ENCODE results near the gene EFHC1. TPM values are rescaled to one million over a fixed set of nuclear protein-coding genes. Genes with fewer than 3 reads are reported as not detected.
"Not testable (repeated sequence)": the region's sequence is repeated elsewhere in the genome, so short reads cannot be mapped to it uniquely, and the experiment has no call there.

Gene EFHC1
- total RNA-seq, 1 donor from 2014 or later = 6.4 TPM

GRCh38 chr6:52423448-52423847 lies 3.3 kb downstream of the EFHC1 start:
- no peak for ATAC-seq (ENCODE audit: poor library complexity)
- intact Hi-C loops (cut with DNase I) = loop anchor here (5.0 kb wide), 1 partner anchor 69 kb away; no protein-coding TSS in a partner anchor
- no peak for DNase-seq

DNA sequence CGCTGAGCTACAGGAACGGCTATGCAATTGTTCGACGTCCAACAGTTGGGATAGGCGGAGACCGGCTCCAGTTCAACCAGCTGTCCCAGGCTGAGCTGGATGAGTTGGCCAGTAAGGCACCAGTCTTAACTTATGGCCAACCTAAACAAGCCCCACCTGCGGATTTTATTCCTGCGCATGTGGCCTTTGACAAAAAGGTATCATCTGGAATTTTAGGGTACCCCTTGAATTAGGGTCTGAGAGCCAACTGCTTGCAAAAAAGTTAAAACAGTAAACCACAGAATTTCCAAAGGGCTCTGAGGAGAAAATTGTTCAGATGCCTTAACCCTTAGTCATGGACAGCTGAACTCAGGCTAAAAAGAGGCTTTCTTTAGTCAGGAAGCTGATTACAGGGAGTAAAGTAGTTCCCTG lies 3.8 kb downstream of the EFHC1 start:
- intact Hi-C loops (cut with DNase I) = loop anchor here (5.0 kb wide), 1 partner anchor 68 kb away; no protein-coding TSS in a partner anchor
- no peak for DNase-seq
- no peak for ATAC-seq (ENCODE audit: poor library complexity)

DNA sequence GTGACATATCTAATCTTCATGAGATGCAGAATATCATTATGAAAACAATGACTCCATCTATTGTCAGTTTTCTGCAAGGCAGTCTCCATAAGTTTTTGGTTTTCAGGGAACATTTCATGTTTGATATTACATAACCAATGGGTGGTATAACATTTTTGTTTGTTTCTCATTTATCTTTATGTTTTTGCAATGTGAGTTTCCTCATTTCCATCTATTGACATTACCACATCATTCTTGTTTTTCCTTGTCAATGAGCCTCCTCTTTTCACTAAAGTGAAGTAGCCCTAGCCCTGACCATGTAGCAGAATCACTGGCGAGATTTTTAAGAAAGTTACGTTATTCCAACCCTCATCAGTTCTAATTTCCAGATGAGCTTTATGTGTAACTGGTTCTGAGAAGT lies 4.4 kb downstream of the EFHC1 start:
- intact Hi-C loops (cut with DNase I) = loop anchor here (5.0 kb wide), 1 partner anchor 68 kb away; no protein-coding TSS in a partner anchor
- no peak for ATAC-seq (ENCODE audit: poor library complexity)
- DNase-seq = no peak

- DNase-seq (no peak), ATAC-seq (ENCODE audit: poor library complexity) (no peak)
- intact Hi-C loops (cut with DNase I) = no loop called here
These were observed 6.5 kb downstream of the EFHC1 start for GRCh38 chr6:52426667-52427066.

GRCh38 chr6:52433294-52433693 lies 13.2 kb downstream of the EFHC1 start:
- ATAC-seq (ENCODE audit: poor library complexity); intact Hi-C loops (cut with DNase I); DNase-seq: not testable (repeated sequence)

DNA sequence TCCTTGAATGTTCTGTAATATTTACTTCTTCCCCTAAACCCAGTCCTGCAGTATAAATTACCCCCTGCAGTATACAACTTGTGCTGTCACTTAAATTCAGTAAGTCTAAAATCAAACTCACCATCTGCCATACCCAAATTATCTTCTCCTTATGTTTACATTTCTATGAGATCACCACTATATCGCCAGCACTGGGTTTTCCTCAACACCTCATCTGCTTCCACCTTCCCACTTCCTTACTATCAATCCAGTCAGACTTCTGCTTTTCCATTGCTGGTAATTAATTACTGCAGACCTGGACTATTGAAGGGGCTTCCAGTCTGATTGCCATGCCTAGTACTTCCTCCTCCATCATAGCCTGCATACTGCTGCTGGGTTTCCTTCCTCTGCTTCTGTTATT lies 15.2 kb downstream of the EFHC1 start:
- no peak for DNase-seq
- no peak for ATAC-seq (ENCODE audit: poor library complexity)
- intact Hi-C loops (cut with DNase I) = no loop called here

- intact Hi-C loops (cut with DNase I) = no loop called here
- no peak for DNase-seq
- no peak for ATAC-seq (ENCODE audit: poor library complexity)
These were observed 18.8 kb downstream of the EFHC1 start for GRCh38 chr6:52438926-52439325.

GRCh38 chr6:52454556-52454955 lies 34.4 kb downstream of the EFHC1 start:
- ATAC-seq (ENCODE audit: poor library complexity) = no peak
- no peak for DNase-seq
- intact Hi-C loops (cut with DNase I) = no loop called here

- intact Hi-C loops (cut with DNase I) = no loop called here
- DNase-seq (no peak), ATAC-seq (ENCODE audit: poor library complexity) (no peak)
These were observed 37.0 kb downstream of the EFHC1 start for GRCh38 chr6:52457096-52457495.

GRCh38 chr6:52461194-52461593 lies 41.1 kb downstream of the EFHC1 start:
- DNase-seq; intact Hi-C loops (cut with DNase I); ATAC-seq (ENCODE audit: poor library complexity): not testable (repeated sequence)

DNA sequence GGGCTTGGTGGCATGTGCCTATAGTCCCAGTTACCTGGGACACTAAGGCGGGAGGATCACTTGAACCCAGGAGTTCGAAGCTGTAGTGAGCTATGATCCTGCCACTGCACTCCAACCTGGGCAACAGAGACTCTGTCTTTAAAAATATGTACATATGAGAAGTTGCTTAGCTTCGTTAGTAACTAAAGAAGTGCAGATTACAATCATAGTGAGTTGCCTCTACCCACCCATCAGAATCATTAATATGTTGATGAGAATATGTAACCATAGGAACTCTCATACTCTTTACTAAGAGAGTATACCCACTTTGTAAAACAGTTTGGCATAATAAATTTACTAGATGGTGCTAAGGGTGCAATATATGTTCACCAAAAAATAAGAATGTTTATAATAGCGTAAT lies 54.0 kb downstream of the EFHC1 start:
- DNase-seq = no peak
- intact Hi-C loops (cut with DNase I) = no loop called here
- ATAC-seq (ENCODE audit: poor library complexity) = no peak

- ATAC-seq (ENCODE audit: poor library complexity) (no peak), DNase-seq (no peak)
- intact Hi-C loops (cut with DNase I) = no loop called here
These were observed 55.2 kb downstream of the EFHC1 start for GRCh38 chr6:52475307-52475706.

DNA sequence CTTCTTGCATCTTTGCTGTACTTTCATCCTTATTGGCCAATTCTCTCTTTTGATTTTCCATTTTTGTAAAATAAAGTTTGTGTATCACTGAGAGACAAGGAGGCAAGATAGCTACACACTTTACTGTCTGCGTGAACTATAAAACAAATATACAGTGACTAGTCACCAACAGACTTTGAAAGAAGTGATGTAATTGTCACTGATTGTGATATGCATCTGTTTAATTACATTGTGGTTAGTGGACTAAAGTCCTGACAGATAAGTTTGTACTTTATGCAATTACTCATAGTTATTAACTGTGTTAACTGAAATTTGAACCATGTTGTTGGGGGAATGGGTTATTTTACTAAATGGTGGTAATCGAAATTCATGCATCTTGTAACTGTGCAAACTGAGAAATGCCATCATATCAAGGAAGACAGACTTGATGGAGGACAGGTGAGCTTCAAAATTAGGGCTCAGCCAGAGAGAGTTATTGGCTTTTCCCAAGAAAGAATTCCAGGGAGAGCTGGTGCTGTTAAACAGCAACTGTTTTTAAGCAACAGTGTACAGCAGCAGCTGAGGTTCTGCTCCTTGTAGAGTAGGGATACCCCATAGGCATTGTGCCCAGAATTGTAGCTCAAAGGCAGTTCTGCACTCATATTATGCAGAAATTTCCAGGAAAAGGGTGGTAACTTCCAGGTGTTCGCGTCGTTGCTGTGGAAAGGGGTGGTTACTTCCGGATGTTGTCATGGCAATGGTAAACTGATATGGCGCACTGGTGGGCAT lies 62.9 kb downstream of the EFHC1 start:
- DNase-seq (no peak), ATAC-seq (ENCODE audit: poor library complexity) (no peak)
- intact Hi-C loops (cut with DNase I) = no loop called here

DNA sequence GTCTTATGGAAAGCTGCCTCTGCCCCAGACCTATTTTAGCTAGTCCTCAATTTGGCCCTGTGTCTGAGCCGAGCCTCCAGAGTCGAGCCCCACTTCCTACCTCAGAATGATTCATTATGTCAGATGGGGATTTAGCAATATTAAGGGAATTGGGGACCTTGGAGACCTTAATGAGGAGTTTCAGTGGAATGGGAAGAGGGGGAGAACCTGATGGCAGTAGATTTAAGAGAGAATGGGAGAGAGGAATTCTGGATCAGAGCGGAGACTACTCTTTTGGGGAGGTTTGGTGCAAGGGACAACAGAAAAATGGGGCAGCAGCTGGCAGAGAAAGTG lies 63.5 kb downstream of the EFHC1 start:
- DNase-seq = no peak
- intact Hi-C loops (cut with DNase I) = no loop called here
- ATAC-seq (ENCODE audit: poor library complexity) = no peak

DNA sequence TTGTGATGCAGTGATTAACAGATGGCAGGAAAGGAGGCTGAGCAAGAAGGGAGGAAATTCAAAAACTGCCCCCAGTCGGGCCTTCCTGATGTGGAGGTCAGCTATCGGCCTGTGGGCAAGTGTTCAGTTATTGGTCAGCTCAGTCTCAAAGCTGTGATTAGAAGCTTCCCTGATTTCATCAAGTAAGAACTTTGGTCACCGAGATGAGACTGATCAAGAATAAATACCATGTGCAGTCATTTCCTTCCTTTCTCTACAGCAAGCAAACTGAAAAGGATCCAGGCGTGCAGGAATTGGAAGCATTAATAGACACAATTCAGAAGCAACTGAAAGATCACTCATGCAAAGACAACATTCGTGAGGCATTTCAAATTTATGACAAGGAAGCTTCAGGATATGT lies 69.7 kb downstream of the EFHC1 start:
- intact Hi-C loops (cut with DNase I) = loop anchor here (5.0 kb wide), 1 partner anchor 68 kb away; the partner anchor contains the start of gene EFHC1
- no peak for ATAC-seq (ENCODE audit: poor library complexity)
- DNase-seq = no peak

DNA sequence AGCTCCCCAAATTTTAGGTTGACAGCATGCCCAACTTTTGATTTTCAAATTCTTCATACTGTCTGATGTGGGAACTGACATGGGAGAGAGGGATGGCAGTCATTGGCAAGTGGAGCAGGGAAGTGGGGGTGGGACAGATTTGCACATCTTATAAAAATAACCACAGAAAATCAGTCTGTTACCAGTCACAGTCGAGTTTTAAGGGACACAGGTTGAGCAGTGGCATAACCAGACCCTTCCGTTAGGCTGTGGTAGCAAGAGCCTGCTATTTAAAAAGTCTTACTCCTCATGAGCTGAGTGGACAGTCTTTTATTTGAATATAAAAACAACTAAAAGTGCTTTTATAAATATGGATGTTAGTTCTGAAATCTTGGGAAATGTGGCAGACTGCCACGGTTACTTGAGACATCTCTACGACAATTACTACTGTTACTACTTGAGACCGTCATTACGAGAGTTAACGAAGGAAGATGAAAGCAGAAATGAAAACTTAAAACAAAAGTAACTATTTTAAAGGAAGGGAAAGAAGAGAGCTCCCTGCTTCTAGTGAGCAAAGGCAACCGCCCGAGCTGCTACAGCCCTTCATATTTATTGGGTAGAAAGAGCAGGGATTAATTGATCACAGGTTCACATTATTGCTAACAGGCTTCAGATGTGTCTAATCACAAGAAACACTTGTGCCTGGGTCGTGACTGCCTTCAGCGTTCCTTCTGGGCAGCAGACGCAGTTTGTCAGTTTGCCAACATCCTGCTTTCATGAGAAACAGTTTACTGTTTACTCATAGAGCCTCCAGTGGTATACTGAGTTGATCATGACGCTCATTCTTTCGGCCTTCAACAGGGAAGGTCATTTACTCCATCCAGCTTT lies 71.3 kb downstream of the EFHC1 start:
- intact Hi-C loops (cut with DNase I) = loop anchor here (5.0 kb wide), 1 partner anchor 69 kb away; the partner anchor contains the start of gene EFHC1
- DNase-seq = no peak
- no peak for ATAC-seq (ENCODE audit: poor library complexity)

DNA sequence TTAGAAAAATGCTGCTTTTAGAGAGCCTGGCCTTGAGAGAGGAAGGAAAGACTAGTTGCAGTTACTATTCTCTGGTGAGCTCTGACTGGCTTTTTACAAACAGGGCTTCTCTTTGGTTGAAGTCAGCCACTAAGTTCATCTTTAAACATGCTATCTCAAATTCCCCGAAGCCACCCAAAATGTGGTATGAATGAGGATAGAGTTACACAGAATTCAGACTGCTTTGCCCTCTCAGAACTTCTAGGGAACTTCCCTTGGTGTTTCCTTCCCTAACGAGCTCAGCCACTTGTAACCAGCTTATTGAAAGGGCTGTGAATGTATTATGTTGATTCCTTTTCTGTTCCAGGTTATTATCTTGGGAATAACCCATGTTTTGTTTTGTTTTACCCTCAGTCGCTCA lies 73.5 kb downstream of the EFHC1 start:
- ATAC-seq (ENCODE audit: poor library complexity) (no peak), DNase-seq (no peak)
- intact Hi-C loops (cut with DNase I) = loop anchor here (5.0 kb wide), 1 partner anchor 71 kb away; the partner anchor contains the start of gene EFHC1

- ATAC-seq (ENCODE audit: poor library complexity) = no peak
- no peak for DNase-seq
- intact Hi-C loops (cut with DNase I) = loop anchor here (5.0 kb wide), 1 partner anchor 72 kb away; the partner anchor contains the start of gene EFHC1
These were observed 74.3 kb downstream of the EFHC1 start for GRCh38 chr6:52494298-52495072.

- intact Hi-C loops (cut with DNase I) = no loop called here
- no peak for ATAC-seq (ENCODE audit: poor library complexity)
- no peak for DNase-seq
These were observed 75.8 kb downstream of the EFHC1 start for GRCh38 chr6:52495922-52496321.
